ENCODE data around the gene TTYH1. TPM values are rescaled to one million over a fixed set of nuclear protein-coding genes. Genes with fewer than 3 reads are reported as not detected.

TTYH1 gene
- total and polyA plus RNA-seq, 2 donors (not counting 3 experiments of a cell fraction or from before 2014, with no cell fraction given) = not detected

- H3K4me2 ChIP-seq (ENCODE audit: insufficient read depth, low read length) = no peak overlapping the region
- FAIRE-seq = no peak
- no peaks in the 10 kb centered on the region for H3K4me1 ChIP-seq (ENCODE audit: control insufficient read depth, extremely low read depth, insufficient read depth, low read length)
- no peak for DNase-seq (ENCODE audit: low read depth, low spot score)
- H4K20me1 ChIP-seq (replicated peaks; ENCODE audit: control insufficient read depth, extremely low read depth, insufficient read depth, low read length) = no peaks in the 10 kb centered on the region
- H3K4me3 ChIP-seq (replicated peaks in 1 of 3; ENCODE audit: insufficient read depth in 1 of 3, low read depth in 1 of 3, low read length in 3 of 3) = no peak overlapping the region
- BruUV-seq (replicated peaks) = no TSS peak
- no peaks in the 10 kb centered on the region for H3K36me3 ChIP-seq (ENCODE audit: control insufficient read depth in 2 of 2, extremely low read depth in 1 of 2, insufficient read depth in 2 of 2, low read length in 2 of 2)
- ChIA-PET POLR2A (no interaction called here), CTCF (interaction anchor here (4.1 kb wide), 1 partner anchor 10 kb away, joined by 21 read pairs; no protein-coding TSS in a partner anchor)
- H3K27me3 ChIP-seq (ENCODE audit: control insufficient read depth in 2 of 2, insufficient read depth in 2 of 2, low read length in 2 of 2) = peaks cover 0 to 2% of the 10 kb centered on the region in 2 experiments
- no peak for TF ChIP-seq MAX (IDR thresholded peaks at IDR 0.05; ENCODE audit: insufficient read depth, insufficient read length)
- TF ChIP-seq JUN (IDR thresholded peaks at IDR 0.05; ENCODE audit: borderline replicate concordance, insufficient read depth, insufficient read length, low read depth) = no peak
- no peak for TF ChIP-seq POLR2A (IDR thresholded peaks at IDR 0.05; ENCODE audit: low read depth, low read length)
- TF ChIP-seq MYC (IDR thresholded peaks at IDR 0.05; ENCODE audit: low read depth, low read length) = no peak
- no peak for TF ChIP-seq CTCF (IDR thresholded peaks at IDR 0.05; ENCODE audit: extremely low read depth in 1 of 2, insufficient read depth in 1 of 2, low read depth in 1 of 2, low read length in 2 of 2)
- TF ChIP-seq FOS (IDR thresholded peaks at IDR 0.05; ENCODE audit: borderline replicate concordance, insufficient read depth, low read length) = no peak
- TF ChIP-seq GATA2 (IDR thresholded peaks at IDR 0.05; ENCODE audit: insufficient read depth, insufficient read length, low read depth, low read length) = no peak
- TF ChIP-seq POLR2AphosphoS5 (IDR thresholded peaks at IDR 0.05; ENCODE audit: insufficient read depth, low read depth, low read length) = no peak
- TF ChIP-seq EZH2 (IDR thresholded peaks at IDR 0.05; ENCODE audit: borderline replicate concordance, low read depth, low read length, severe bottlenecking) = no peak
- no peaks in the 10 kb centered on the region for H3K9me1 ChIP-seq (replicated peaks; ENCODE audit: control insufficient read depth, extremely low read depth, insufficient read depth, low read length)
- intact Hi-C loops (cut with micrococcal nuclease) = no loop called here
- H3K79me2 ChIP-seq (ENCODE audit: control insufficient read depth, insufficient read depth, low read length) = no peaks in the 10 kb centered on the region
- no peak overlapping the region for H3K9ac ChIP-seq (replicated peaks; ENCODE audit: extremely low read depth, insufficient read depth, low read length)
- dilution Hi-C loops (cut with MboI; ENCODE audit: extremely low pct_ligation_motif_present, low sequenced_read_pairs) = no loop called here
- H3K9me3 ChIP-seq (replicated peaks; ENCODE audit: control insufficient read depth, insufficient read depth, low read length) = no peaks in the 10 kb centered on the region
- no peak overlapping the region for H3K27ac ChIP-seq (ENCODE audit: insufficient read depth, low read depth, low read length)
- H2AFZ ChIP-seq (ENCODE audit: low read depth, low read length) = no peak overlapping the region
These were observed 13.3 kb downstream of the TTYH1 start for GRCh38 chr19:54428323-54429175.
